Prostate gland (tissue), 2 donors: ENCODE results near the gene SERAC1. TPM values are rescaled to one million over a fixed set of nuclear protein-coding genes. Genes with fewer than 3 reads are reported as not detected.
"Not testable (repeated sequence)": the region's sequence is repeated elsewhere in the genome, so short reads cannot be mapped to it uniquely, and the experiment has no call there.

Experiments used
- DNase-seq: peaks from one replicate; pipeline ENCODE4 v3.0.0-alpha.2; 2019; ENCODE audit warnings: low spot score
- H3K27ac ChIP-seq, 2 donors: fragments of 200-600 bp; sonication (generic); 2 replicates each; pipeline ENCODE4 v1.5.1; 2017 to 2019
- H3K27me3 ChIP-seq: fragments of 200-600 bp; sonication (generic); replicated peaks from 2 replicates; pipeline ENCODE4 v1.5.1; 2019; ENCODE audit not compliant: insufficient read depth
- H3K36me3 ChIP-seq, 2 donors: fragments of 200-600 bp; sonication (generic); 1 replicate in 1 of 2; 2 replicates in 1 of 2; pipeline versions ENCODE4 v1.5.1 to v1.8.1; 2017 to 2019
- H3K4me1 ChIP-seq: fragments of 200-600 bp; sonication (generic); replicated peaks from 2 replicates; pipeline ENCODE4 v1.5.1; 2019
- H3K4me3 ChIP-seq, 2 donors: fragments of 200-600 bp; sonication (generic); 2 replicates each; pipeline ENCODE4 v1.5.1; 2017 to 2019
- H3K9me3 ChIP-seq: fragments of 200-600 bp; sonication (generic); 2 replicates; pipeline ENCODE4 v1.5.1; 2017
- CTCF ChIP-seq, 4 experiments: fragments of 200-600 bp in 2 of 4; fragments of 450-650 bp in 2 of 4; sonication (generic) in 2 of 4; IDR thresholded peaks; 1 replicate in 3 of 4; 2 replicates in 1 of 4; pipeline ENCODE4 v1.5.1; 2016 to 2019; ENCODE audit warnings: antibody characterized with exemption in 4 of 4, mild to moderate bottlenecking in 2 of 4, moderate library complexity in 2 of 4
- POLR2A ChIP-seq: fragments of 450-650 bp; IDR thresholded peaks from one replicate; pipeline ENCODE4 v1.6.1; 2016; ENCODE audit warnings: antibody characterized with exemption, mild to moderate bottlenecking
- POLR2AphosphoS5 ChIP-seq: sonication (generic); formaldehyde crosslinking; IDR thresholded peaks from one replicate; pipeline ENCODE4 v1.6.1; 2017; ENCODE audit warnings: antibody characterized with exemption
- WGBS: methylation state at CpG from one replicate; pipeline ENCODE4 v1.1.5; 2018; 5-methylcytosine and 5-hydroxymethylcytosine counted together
- intact Hi-C: fragments of 100-400 bp; cut with DNase I; formaldehyde crosslinking; loops from one replicate; pipeline ENCODE4 v1.14.2; 2022
- total RNA-seq, 2 donors: library from RNA; depleted of rRNA; stranded (reverse); fragments of >200 nt; gene quantifications; one replicate each; pipeline ENCODE4 v1.1.0, GENCODE V29; 2016

Gene SERAC1
- total RNA-seq, 2 donors from 2014 or later = 6.5 to 8.2 TPM

GRCh38 chr6:158153576-158153975, 14.5 kb downstream of the SERAC1 start:
- no peak for DNase-seq
- Histone ChIP-seq H3K4me3 (no peak overlapping the region), H3K9me3 (no peaks in the 10 kb centered on the region), H3K36me3 (no peaks in the 10 kb centered on the region), H3K27me3 (no peaks in the 10 kb centered on the region), H3K27ac (no peak overlapping the region), H3K4me1 (no peaks in the 10 kb centered on the region)
- WGBS = 95% methylated on average over 3 of the region's 3 CpGs
- intact Hi-C loops = no loop called here
- no peak for TF ChIP-seq CTCF (IDR thresholded peaks at IDR 0.05)
- TF ChIP-seq POLR2AphosphoS5 = no peak
- TF ChIP-seq POLR2A = no peak

GRCh38 chr6:158152659-158153058, 15.4 kb downstream of the SERAC1 start:
- H3K27me3 ChIP-seq = no peaks in the 10 kb centered on the region
- no peaks in the 10 kb centered on the region for H3K36me3 ChIP-seq
- no peaks in the 10 kb centered on the region for H3K4me1 ChIP-seq
- no peak overlapping the region for H3K27ac ChIP-seq
- DNase-seq = no peak
- no peak overlapping the region for H3K4me3 ChIP-seq
- no peaks in the 10 kb centered on the region for H3K9me3 ChIP-seq
- intact Hi-C loops = no loop called here
- TF ChIP-seq POLR2AphosphoS5 (peak; percentile 19), CTCF (IDR thresholded peaks at IDR 0.05) (no peak)
- 82% methylated on average over 4 of the region's 4 CpGs for WGBS

- H3K4me3 ChIP-seq, DNase-seq, H3K36me3 ChIP-seq, H3K27ac ChIP-seq, H3K9me3 ChIP-seq, H3K4me1 ChIP-seq, intact Hi-C loops, H3K27me3 ChIP-seq: not testable (repeated sequence)
- 98% methylated on average over 7 of the region's 7 CpGs for WGBS
Observed at GRCh38 chr6:158152025-158152424, 16.0 kb downstream of the SERAC1 start.

- Histone ChIP-seq H3K27ac (no peak overlapping the region), H3K4me3 (no peak overlapping the region), H3K9me3 (no peaks in the 10 kb centered on the region), H3K27me3 (no peaks in the 10 kb centered on the region), H3K4me1 (no peaks in the 10 kb centered on the region), H3K36me3 (no peaks in the 10 kb centered on the region)
- no peak for TF ChIP-seq POLR2A
- no peak for TF ChIP-seq CTCF (IDR thresholded peaks at IDR 0.05)
- TF ChIP-seq POLR2AphosphoS5 = no peak
- DNase-seq = no peak
- intact Hi-C loops = no loop called here
- WGBS = 38% methylated on average over 5 of the region's 5 CpGs
Observed at GRCh38 chr6:158150701-158151100, 17.4 kb downstream of the SERAC1 start.

- TF ChIP-seq CTCF (IDR thresholded peaks at IDR 0.05) (no peak), POLR2A (no peak), POLR2AphosphoS5 (no peak)
- H3K4me1 ChIP-seq = no peaks in the 10 kb centered on the region
- DNase-seq = no peak
- H3K27me3 ChIP-seq = no peaks in the 10 kb centered on the region
- H3K4me3 ChIP-seq = no peak overlapping the region
- intact Hi-C loops = no loop called here
- H3K36me3 ChIP-seq = no peaks in the 10 kb centered on the region
- no peaks in the 10 kb centered on the region for H3K9me3 ChIP-seq
- WGBS = 96% methylated on average over 3 of the region's 3 CpGs
- H3K27ac ChIP-seq = no peak overlapping the region
Observed at GRCh38 chr6:158149641-158150040, 18.4 kb downstream of the SERAC1 start.
